ENCODE results near the gene GABRB3.

GABRB3 gene

GRCh38 chr15:26686547-26687187 lies 86.2 kb downstream of the GABRB3 start:
- no peak overlapping the region for H3K4me3 ChIP-seq (replicated peaks in 1 of 2; ENCODE audit: low read depth in 2 of 2, low read length in 2 of 2)
- no peak for TF ChIP-seq CTCF (IDR thresholded peaks at IDR 0.05; ENCODE audit: low read depth, low read length)
- DNase-seq (ENCODE audit: low read depth in 2 of 2) = no peak

- DNase-seq (ENCODE audit: low read depth in 2 of 2) = no peak
- no peak overlapping the region for H3K4me3 ChIP-seq (replicated peaks in 1 of 2; ENCODE audit: low read depth in 2 of 2, low read length in 2 of 2)
- TF ChIP-seq CTCF (IDR thresholded peaks at IDR 0.05; ENCODE audit: low read depth, low read length) = no peak
Observed at GRCh38 chr15:26682598-26683164, 90.2 kb downstream of the GABRB3 start.

- no peak for TF ChIP-seq CTCF (IDR thresholded peaks at IDR 0.05; ENCODE audit: low read depth, low read length)
- no peak for DNase-seq (ENCODE audit: low read depth in 2 of 2)
- H3K4me3 ChIP-seq (replicated peaks in 1 of 2; ENCODE audit: low read depth in 2 of 2, low read length in 2 of 2) = no peak overlapping the region
Observed at GRCh38 chr15:26679927-26680326, 92.9 kb downstream of the GABRB3 start.

- H3K4me3 ChIP-seq (replicated peaks in 1 of 2; ENCODE audit: low read depth in 2 of 2, low read length in 2 of 2) = no peak overlapping the region
- TF ChIP-seq CTCF (IDR thresholded peaks at IDR 0.05; ENCODE audit: low read depth, low read length) = no peak
- DNase-seq (ENCODE audit: low read depth in 2 of 2) = no peak
Observed at GRCh38 chr15:26676115-26676514, 96.8 kb downstream of the GABRB3 start.

GRCh38 chr15:26674467-26674866 lies 98.4 kb downstream of the GABRB3 start:
- no peak for TF ChIP-seq CTCF (IDR thresholded peaks at IDR 0.05; ENCODE audit: low read depth, low read length)
- no peak for DNase-seq (ENCODE audit: low read depth in 2 of 2)
- no peak overlapping the region for H3K4me3 ChIP-seq (replicated peaks in 1 of 2; ENCODE audit: low read depth in 2 of 2, low read length in 2 of 2)

GRCh38 chr15:26673445-26673844 lies 99.4 kb downstream of the GABRB3 start:
- no peak for DNase-seq (ENCODE audit: low read depth in 2 of 2)
- TF ChIP-seq CTCF (IDR thresholded peaks at IDR 0.05; ENCODE audit: low read depth, low read length) = no peak
- no peak overlapping the region for H3K4me3 ChIP-seq (replicated peaks in 1 of 2; ENCODE audit: low read depth in 2 of 2, low read length in 2 of 2)

GRCh38 chr15:26670116-26670515 lies 102.8 kb downstream of the GABRB3 start:
- H3K4me3 ChIP-seq (replicated peaks in 1 of 2; ENCODE audit: low read depth in 2 of 2, low read length in 2 of 2) = no peak overlapping the region
- TF ChIP-seq CTCF (IDR thresholded peaks at IDR 0.05; ENCODE audit: low read depth, low read length) = no peak
- no peak for DNase-seq (ENCODE audit: low read depth in 2 of 2)

Measured in cardiac fibroblast (primary cell).